ENCODE data around the gene DARS1. TPM values are rescaled to one million over a fixed set of nuclear protein-coding genes. Genes with fewer than 3 reads are reported as not detected.

DARS1 gene
- total RNA-seq, 6 experiments from 2014 or later: 19.9 to 49.1 (median 34.8) TPM

DNA sequence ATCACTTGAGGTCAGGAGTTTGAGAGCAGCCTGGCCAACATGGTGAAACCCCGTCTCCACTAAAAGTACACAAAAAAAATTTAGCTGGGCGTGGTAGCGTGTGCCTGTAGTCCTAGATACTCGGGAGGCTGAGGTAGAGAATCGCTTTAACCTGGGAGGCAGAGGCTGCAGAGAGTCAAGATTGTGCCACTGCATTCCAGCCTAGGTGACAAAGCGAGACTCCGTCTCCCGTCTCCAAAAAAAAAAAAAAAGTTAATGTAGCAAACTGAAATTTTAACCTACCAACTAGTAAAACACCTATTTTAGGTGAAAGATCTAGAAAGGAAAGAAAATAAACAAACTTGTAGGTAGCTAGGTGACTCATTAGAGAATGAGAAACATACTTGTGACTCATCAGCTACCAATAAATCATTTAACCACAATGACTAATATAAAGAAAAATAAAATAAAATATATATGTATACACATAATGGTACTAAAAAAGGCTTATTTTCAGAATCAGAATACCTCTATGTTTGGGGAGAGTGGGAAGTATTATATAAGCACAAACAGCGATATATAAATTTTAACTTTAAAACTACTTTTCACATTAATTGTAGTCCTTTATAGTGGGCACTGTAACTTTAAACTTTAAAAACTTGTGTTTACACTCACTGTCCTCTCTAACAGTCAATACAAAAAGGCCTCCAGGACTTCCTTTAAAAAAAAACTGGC lies 36.6 kb downstream of the DARS1 start:
- no peak overlapping the region for H3K4me3 ChIP-seq
- H3K27me3 ChIP-seq: no peaks in the 10 kb centered on the region
- H3K36me3 ChIP-seq: no peaks in the 10 kb centered on the region
- DNase-seq (no peak), ATAC-seq (peak in 1 of 4 donors; percentile 82)
- peak overlapping the region in 1 of 3 donors; percentile 48 for H3K27ac ChIP-seq
- TF ChIP-seq POLR2A (IDR thresholded peaks at IDR 0.05): no peak
- TF ChIP-seq, protein P1, sequence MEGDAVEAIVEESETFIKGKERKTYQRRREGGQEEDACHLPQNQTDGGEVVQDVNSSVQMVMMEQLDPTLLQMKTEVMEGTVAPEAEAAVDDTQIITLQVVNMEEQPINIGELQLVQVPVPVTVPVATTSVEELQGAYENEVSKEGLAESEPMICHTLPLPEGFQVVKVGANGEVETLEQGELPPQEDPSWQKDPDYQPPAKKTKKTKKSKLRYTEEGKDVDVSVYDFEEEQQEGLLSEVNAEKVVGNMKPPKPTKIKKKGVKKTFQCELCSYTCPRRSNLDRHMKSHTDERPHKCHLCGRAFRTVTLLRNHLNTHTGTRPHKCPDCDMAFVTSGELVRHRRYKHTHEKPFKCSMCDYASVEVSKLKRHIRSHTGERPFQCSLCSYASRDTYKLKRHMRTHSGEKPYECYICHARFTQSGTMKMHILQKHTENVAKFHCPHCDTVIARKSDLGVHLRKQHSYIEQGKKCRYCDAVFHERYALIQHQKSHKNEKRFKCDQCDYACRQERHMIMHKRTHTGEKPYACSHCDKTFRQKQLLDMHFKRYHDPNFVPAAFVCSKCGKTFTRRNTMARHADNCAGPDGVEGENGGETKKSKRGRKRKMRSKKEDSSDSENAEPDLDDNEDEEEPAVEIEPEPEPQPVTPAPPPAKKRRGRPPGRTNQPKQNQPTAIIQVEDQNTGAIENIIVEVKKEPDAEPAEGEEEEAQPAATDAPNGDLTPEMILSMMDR (IDR thresholded peaks at IDR 0.05): no peak
- no peaks in the 10 kb centered on the region for H3K4me1 ChIP-seq
- WGBS (ENCODE audit: insufficient coverage, low coverage, low lambda C conversion rate, missing lambda C conversion rate): 89% methylated on average over 6 of the region's 9 CpGs
- intact Hi-C loops (cut with DNase I): no loop called here
- no peaks in the 10 kb centered on the region for H3K9me3 ChIP-seq

DNA sequence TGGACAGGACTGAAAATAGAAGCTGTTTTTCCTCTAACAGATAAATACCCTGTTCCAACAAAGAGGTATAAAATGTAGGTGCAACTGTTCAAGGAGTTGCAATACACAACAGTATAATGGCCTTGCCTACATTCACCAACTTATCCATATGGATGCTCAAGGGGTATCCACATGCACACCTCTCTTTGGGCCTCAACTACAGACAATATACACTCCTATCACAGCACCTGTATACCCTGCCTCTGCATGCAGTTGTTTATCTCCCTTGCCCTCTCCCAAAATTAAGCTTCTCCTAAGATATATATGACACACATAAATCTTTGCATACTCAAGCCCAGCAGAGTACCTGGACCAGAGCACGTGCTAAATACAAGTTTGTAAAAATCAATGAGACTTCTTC lies 37.3 kb downstream of the DARS1 start:
- ATAC-seq: no peak
- TF ChIP-seq POLR2A (IDR thresholded peaks at IDR 0.05): no peak
- TF ChIP-seq, protein P1 (IDR thresholded peaks at IDR 0.05): no peak
- intact Hi-C loops (cut with DNase I): no loop called here

DNA sequence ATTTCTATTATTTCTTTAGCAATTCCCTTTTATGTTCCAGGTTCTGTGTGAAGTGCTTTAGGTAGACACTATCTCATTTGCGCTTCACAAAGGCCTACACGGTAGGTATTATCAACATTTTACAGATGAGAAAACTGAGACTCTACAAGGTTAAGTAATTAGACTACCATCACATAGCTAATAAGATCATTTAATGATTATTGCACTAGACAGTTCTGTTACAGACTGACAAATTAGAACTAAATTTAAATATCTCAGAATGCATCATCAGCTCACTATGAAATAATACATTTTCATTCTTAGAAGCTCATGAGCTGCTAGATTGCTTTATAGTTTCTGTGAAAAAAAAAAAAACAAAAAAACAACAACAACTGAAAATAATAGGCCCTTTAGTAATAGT lies 37.9 kb downstream of the DARS1 start:
- intact Hi-C loops (cut with DNase I): no loop called here
- DNase-seq (no peak), ATAC-seq (no peak)
- Histone ChIP-seq H3K27ac (no peak overlapping the region), H3K27me3 (no peaks in the 10 kb centered on the region), H3K4me3 (no peak overlapping the region), H3K4me1 (no peaks in the 10 kb centered on the region), H3K9me3 (no peaks in the 10 kb centered on the region), H3K36me3 (peaks cover 0 to 5% (median 2%) of the 10 kb centered on the region in 4 donors)
- 77% methylated on average over 2 of the region's 2 CpGs for WGBS (ENCODE audit: insufficient coverage, low coverage, low lambda C conversion rate, missing lambda C conversion rate)
- TF ChIP-seq, protein P1 (IDR thresholded peaks at IDR 0.05): no peak
- no peak for TF ChIP-seq POLR2A (IDR thresholded peaks at IDR 0.05)

More for the DNA sequence above, 37.3 kb downstream of the DARS1 start:
- H3K27ac ChIP-seq: peak overlapping the region in 1 of 3 donors; percentile 48
- no peaks in the 10 kb centered on the region for H3K9me3 ChIP-seq
- H3K36me3 ChIP-seq: no peaks in the 10 kb centered on the region
- no peaks in the 10 kb centered on the region for H3K4me1 ChIP-seq
- no peaks in the 10 kb centered on the region for H3K27me3 ChIP-seq
- WGBS (ENCODE audit: insufficient coverage, low coverage, low lambda C conversion rate, missing lambda C conversion rate): no CpG with 5 or more reads among the region's 1 CpG
- no peak for DNase-seq
- no peak overlapping the region for H3K4me3 ChIP-seq

GRCh38 chr2:135945526-135945925 lies 39.9 kb downstream of the DARS1 start:
- H3K27ac ChIP-seq: no peak overlapping the region
- 91% methylated on average over 3 of the region's 3 CpGs for whole genome bisulfite sequencing (ENCODE audit: insufficient coverage, low coverage, low lambda C conversion rate, missing lambda C conversion rate)
- intact Hi-C loops (cut with DNase I): no loop called here
- TF ChIP-seq, protein P1 (IDR thresholded peaks at IDR 0.05): no peak
- TF ChIP-seq POLR2A (IDR thresholded peaks at IDR 0.05): no peak
- H3K4me3 ChIP-seq: no peak overlapping the region
- H3K36me3 ChIP-seq: peaks cover 0 to 6% (median 3%) of the 10 kb centered on the region in 4 donors
- H3K4me1 ChIP-seq: no peaks in the 10 kb centered on the region
- ATAC-seq: no peak
- DNase-seq: no peak
- H3K9me3 ChIP-seq: no peaks in the 10 kb centered on the region
- no peaks in the 10 kb centered on the region for H3K27me3 ChIP-seq

Data from right lobe of liver (tissue), 6 donors.